Motor neuron (in vitro differentiated cells): ENCODE results near the gene MVK. TPM values are rescaled to one million over a fixed set of nuclear protein-coding genes. Genes with fewer than 3 reads are reported as not detected.

Experiments used
- ATAC-seq, 8 experiments: fragments of 200-7000 bp; cut with Tn5 transposase; replicated peaks in 6 of 8; 2 replicates each; pipeline ENCODE4 v1.8.0; 2021; ENCODE audit warnings: mild to moderate bottlenecking in 8 of 8, moderate library complexity in 8 of 8
- H3K27ac ChIP-seq, 2 donors: fragments of 250-450 bp; sonication (Bioruptor Pico); 2 replicates each; pipeline ENCODE4 v1.9.0; 2021; ENCODE audit warnings: antibody characterized with exemption in 2 of 2, mild to moderate bottlenecking in 2 of 2, moderate library complexity in 1 of 2
- H3K4me1 ChIP-seq, 2 donors: fragments of 250-450 bp; sonication (Bioruptor Pico); replicated peaks in 1 of 2; 2 replicates each; pipeline ENCODE4 v1.6.1; 2021; ENCODE audit warnings: antibody characterized with exemption in 2 of 2, mild to moderate bottlenecking in 2 of 2, moderate library complexity in 1 of 2
- H3K4me3 ChIP-seq, 5 donors: fragments of 250-450 bp; sonication (Bioruptor Pico); 2 replicates each; pipeline ENCODE4 v1.9.0; 2021; ENCODE audit warnings: antibody characterized with exemption in 5 of 5, mild to moderate bottlenecking in 5 of 5, moderate library complexity in 4 of 5
- WGBS, 10 experiments: fragments of 450-650 bp; shearing (Covaris generic); methylation state at CpG; one replicate each; pipeline ENCODE4 v1.0.0; 2022; 5-methylcytosine and 5-hydroxymethylcytosine counted together
- in situ Hi-C, 9 experiments: fragments of 400-800 bp; cut with MboI; loops; one replicate each; pipeline ENCODE4 v1.15.0; 2021; ENCODE audit warnings: low sequenced_read_pairs in 9 of 9, low pct_unique_long_range_greater_than_20kb in 2 of 9; ENCODE audit not compliant: unreplicated experiment in 9 of 9
- total RNA-seq, 8 experiments: library from RNA; unstranded; fragments of 300-600 nt; gene quantifications; 2 replicates each; pipeline versions ENCODE4 v1.2.3 to v1.2.4, GENCODE V29; 2022

Gene MVK
- 10 to 100 TPM in 7 of 8 experiments, 1 to 10 TPM in 1; 8.6 to 27.8 (median 20.8) TPM for total RNA-seq

DNA sequence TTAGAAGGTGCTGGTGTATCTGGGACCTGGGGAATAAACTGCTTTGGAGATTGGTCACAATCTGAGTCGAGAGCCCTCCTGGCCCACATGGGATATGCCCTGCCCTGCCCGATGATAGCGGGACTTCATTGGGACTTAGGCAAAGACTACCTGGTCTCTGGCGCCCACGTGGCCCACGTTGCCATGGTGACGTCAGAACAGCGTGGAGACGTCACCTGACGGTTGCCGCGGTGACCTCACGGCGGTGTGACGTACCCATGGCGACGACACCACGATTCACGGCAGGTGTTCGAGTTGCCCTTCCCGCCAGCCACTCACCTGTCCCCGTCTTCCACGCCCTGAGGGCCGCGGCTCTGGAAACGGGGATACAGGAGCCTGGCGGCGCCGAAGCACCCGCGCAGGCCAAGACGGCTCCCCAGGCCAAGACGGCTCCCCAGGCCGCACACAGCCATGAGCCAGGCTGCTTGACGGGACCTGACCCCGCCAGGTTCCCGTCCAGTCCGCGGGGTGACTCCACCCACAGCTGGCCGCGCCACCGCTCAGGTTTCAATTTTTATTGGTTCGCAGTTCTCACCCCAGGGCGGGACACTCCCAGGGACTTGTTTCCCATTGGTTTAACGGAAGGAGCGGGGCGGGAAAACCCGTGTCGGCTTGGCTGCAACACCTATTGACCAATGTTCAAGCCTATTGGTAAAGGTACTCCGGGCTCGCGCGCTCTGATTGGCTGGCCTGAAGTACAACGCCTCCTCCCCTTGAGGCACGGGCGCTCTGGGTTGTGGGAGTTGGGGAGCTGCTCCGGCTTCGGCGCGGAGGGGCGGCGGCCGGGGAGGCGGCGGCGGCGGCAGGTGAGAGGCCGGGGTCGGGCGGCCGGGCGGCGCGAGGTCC lies at the start of gene MVK, which contains the start of gene MMAB:
Gene MVK (plus strand): TSS at position 766 of the 885 bp plus-strand sequence. CDS start 1,029 bp downstream, outside the sequence.
Gene MMAB (minus strand): TSS at position 476 of the 885 bp plus-strand sequence. CDS start 24 bp downstream, at position 452.
- peak; percentile 92 to 97 (median 96) for ATAC-seq
- in situ Hi-C loops: no loop called here
- peaks cover 8 to 13% of the 10 kb centered on the region in 2 donors for H3K4me1 ChIP-seq
- peak within 1 kb of the TSS; percentile 52 to 94 (median 66) for H3K4me3 ChIP-seq
- peak within 1 kb of the TSS; percentile 90 to 95 for H3K27ac ChIP-seq
- 0 to 40% (median 2%) methylated on average over 1 to 23 of the region's 74 CpGs; no CpG with 5 or more reads in 2 of the 10 experiments for WGBS, 10 experiments

DNA sequence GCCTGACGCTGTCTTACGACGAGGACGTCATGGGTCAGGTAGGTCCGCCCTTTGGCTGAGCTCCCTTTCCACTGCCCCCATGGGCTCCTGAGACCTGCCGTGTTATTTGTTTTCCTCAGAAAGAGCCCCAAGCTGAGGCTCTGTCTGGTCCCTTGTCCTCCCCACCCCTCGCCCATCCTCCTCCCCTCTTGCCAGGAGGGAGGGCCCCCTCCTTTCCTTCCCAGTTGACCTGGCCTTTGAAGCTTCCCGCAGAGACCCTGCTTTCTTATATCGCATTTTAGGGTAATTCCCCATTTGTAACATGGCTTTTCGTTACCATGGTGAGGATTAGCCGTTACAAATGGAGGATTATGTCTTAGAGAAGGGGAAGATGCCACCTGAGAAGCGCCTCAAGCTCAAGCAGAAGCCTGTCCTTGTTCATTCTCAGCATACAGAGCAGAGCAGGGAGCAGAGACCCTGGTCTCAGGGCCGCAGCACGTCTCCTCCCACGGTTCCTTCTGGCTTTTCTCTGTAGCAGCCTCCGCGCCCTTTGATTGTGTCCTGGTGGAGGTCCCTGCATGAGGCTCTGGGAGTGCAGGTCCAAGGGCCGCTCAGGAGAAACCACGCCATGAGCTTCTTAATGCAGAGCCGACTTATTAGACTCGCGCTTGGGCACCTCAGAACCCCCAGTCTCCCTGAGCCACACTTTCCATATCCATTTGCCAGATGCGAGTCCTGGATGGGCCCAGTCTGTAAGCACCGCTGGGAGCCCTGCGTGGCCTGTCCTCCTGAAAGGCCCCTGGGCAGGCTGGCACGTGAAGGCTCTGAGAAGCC lies 48.9 kb upstream of the MVK start:
- ATAC-seq: no peak

DNA sequence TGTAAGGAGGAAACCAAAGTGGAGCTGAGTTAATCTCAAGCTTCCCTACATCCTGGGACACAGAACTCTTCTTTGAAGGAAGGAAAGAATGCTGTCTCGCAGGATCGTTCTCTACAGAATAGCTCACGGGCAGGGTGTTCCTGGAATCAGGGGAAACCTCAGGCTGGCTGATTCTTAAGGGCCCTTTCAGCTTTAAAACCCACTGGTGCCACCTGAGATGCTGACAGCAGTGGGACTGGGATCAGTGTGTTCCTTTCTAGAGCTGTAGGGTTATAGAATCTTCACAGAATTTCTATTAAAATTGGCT lies 48.4 kb upstream of the MVK start:
- ATAC-seq: no peak
- Histone ChIP-seq H3K4me3 (no peak overlapping the region), H3K27ac (no peak overlapping the region), H3K4me1 (peaks cover 0 to 9% of the 10 kb centered on the region in 2 donors)
- in situ Hi-C loops: no loop called here
- 83 to 100% (median 100%) methylated on average over 1 to 3 of the region's 3 CpGs; no CpG with 5 or more reads in 5 of the 10 experiments for WGBS, 10 experiments

More for the DNA sequence above, 48.9 kb upstream of the MVK start:
- in situ Hi-C loops: no loop called here
- Histone ChIP-seq H3K27ac (no peak overlapping the region), H3K4me3 (no peak overlapping the region), H3K4me1 (peaks cover 0 to 4% of the 10 kb centered on the region in 2 donors)
- WGBS, 10 experiments: 50 to 100% (median 93%) methylated on average over 2 to 14 of the region's 26 CpGs; no CpG with 5 or more reads in 5 of the 10 experiments

DNA sequence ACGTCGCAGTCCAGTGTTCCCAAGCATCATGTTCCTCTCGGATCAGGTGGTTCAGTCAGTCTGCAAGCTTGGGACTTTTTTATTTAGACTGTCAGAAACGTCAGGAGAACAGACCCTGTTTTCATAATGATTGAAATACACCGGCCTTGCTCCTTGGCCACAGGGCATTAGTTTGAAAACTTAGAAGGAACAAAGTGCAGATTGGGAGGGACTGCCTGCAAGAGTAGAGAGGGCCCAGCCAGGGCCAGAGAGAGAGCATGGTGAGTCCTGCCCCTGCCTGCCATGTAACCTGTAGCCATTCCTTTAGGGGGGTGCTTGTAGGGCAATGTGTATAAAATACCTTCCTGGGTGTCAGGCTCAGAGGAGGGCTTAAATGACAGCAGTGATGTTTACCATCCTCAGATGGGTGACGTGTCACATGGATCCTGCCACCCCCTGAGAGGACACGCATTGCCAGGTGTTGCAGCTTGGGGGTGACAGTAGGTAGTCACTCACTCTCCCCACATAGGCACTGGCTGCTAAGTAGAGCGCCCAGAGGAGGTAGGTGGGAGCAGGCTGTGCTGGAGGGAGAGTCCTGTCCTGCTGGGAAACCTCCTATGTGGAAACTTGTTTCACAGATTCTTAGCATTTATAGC lies 46.0 kb upstream of the MVK start:
- Histone ChIP-seq H3K4me1 (peaks cover 0 to 11% of the 10 kb centered on the region in 2 donors), H3K27ac (no peak overlapping the region), H3K4me3 (no peak overlapping the region)
- WGBS, 10 experiments: 60 to 96% (median 75%) methylated on average over 1 to 5 of the region's 8 CpGs; no CpG with 5 or more reads in 1 of the 10 experiments
- ATAC-seq: no peak
- in situ Hi-C loops: no loop called here

DNA sequence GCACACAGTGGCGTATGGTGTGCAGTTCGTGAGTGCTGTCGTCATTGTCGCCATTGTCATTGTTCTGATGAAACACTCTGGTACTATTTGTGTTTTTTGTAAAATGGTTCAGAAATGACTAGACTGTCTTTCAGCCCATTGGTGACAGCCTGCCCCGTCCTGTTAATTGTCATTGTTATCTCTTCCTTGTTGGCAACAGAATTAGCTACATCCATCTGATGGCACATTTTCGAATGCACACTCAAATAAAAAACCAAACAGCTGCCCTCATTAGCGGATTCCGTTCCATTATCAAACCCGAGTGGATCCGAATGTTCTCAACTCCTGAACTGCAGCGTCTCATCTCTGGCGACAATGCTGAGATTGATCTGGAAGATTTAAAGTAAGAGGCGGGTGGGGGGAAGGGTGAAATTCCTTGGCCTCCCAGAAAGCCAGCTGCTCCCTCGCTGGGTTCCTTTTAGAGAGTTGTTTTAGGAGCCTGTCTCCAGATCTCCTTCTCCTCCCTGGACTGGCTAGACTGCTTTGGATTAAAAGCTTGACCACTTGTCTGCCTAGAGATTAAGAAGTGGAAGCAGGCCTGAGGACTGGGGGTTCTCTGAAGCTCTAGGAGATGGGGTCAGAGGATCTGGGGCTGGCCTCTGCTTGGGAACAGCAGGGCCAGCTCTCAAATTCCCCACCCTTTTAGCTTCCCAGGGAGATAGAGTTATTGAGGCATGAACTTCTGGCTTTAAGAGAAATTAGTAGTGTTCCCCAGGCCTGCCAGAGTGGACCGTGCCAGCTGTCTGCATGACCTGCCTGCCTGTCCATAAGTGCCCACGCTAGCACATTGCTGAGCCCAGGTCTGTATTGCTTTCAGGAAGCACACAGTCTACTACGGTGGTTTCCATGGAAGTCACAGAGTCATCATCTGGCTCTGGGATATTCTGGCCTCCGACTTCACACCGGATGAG lies 43.6 kb upstream of the MVK start:
- in situ Hi-C loops: no loop called here
- peaks cover 0 to 11% of the 10 kb centered on the region in 2 donors for H3K4me1 ChIP-seq

DNA sequence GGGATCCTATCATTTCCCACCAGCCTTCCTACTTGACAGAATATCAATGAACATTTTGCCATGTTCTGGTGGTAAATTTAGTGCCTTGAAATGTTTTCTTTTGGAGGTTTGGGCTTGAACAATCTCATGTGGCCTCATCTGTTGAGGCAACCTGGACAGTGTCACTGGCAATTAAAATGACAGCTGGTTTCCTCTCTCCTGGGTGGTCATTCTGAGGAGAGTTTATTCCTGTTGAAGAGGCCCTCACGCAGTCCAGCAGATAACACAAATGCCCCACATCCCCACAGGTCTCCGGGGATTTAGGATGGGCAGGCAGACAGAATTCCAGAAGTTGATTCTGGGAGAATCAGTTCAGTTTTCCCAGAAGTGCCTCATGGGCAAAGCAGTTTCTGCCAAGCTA lies 42.2 kb upstream of the MVK start:
- H3K27ac ChIP-seq: no peak overlapping the region
- H3K4me3 ChIP-seq: no peak overlapping the region
- ATAC-seq: no peak
- in situ Hi-C loops: no loop called here
- 100% methylated on average over 1 of the region's 2 CpGs; no CpG with 5 or more reads in 9 of the 10 experiments for WGBS, 10 experiments
- peaks cover 0 to 11% of the 10 kb centered on the region in 2 donors for H3K4me1 ChIP-seq

More for the DNA sequence above, 43.6 kb upstream of the MVK start:
- no peak overlapping the region for H3K4me3 ChIP-seq
- H3K27ac ChIP-seq: peak overlapping the region in 1 of 2 donors; percentile 53
- WGBS, 10 experiments: 40 to 91% (median 76%) methylated on average over 5 to 15 of the region's 19 CpGs; no CpG with 5 or more reads in 1 of the 10 experiments
- peak in 4 of 8 experiments; percentile 9 to 34 (median 24) for ATAC-seq

DNA sequence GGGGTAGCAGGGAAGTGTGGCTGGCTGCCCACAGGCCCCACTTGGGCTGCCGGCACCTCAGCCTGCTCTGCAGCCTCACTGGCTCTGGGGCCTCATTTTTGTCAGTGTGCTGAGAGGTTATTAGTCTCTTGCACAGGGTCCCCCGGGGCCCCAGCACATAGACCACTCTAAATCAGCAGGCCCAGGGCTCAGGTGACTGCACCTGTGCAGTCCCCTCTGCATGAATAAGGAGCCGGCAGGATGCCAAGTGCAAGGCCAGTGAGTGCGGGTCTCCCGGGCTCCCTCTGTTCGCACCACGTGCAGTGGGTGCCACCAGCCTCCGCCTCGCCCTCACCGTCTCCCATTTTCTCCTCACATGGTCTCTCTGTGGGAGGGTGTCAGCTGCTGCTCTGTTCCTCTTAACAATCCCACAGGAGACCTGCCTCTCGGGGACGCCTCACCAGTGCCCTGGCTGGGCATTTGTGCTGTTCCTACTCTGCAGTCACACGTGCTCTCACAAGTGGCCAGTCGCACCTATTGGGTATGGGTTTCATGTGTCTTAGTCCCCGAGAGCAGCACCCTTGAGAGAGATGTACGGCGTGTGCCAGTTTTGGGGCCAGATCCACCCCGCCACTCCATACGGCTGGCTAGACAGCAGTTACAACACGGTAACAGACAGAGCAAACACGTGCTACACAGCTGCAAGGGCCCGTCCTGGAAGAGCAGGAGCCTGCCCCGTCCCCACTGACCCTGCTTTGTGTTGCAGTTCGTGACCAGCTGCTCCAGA lies 40.7 kb upstream of the MVK start:
- in situ Hi-C loops: no loop called here
- Histone ChIP-seq H3K4me3 (no peak overlapping the region), H3K4me1 (peaks cover 0 to 11% of the 10 kb centered on the region in 2 donors), H3K27ac (no peak overlapping the region)
- ATAC-seq: no peak
- 20 to 100% (median 84%) methylated on average over 1 to 7 of the region's 24 CpGs; no CpG with 5 or more reads in 2 of the 10 experiments for WGBS, 10 experiments

DNA sequence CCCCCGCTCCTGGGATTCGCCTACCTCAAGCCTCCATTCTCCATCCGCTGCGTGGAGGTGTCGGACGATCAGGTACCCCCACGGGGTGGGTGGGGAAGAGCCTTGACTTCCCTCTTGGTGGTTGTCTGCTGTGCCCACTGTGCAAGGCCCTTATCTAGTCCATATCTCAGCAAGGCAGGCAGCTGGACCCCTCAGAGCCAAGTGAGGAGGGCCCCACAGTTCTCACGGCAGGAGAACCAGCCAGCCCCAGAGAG lies 40.2 kb upstream of the MVK start:
- peaks cover 0 to 11% of the 10 kb centered on the region in 2 donors for H3K4me1 ChIP-seq
- WGBS, 10 experiments: 60% methylated on average over 1 of the region's 8 CpGs; no CpG with 5 or more reads in 9 of the 10 experiments
- in situ Hi-C loops: no loop called here
- no peak for ATAC-seq
- H3K4me3 ChIP-seq: no peak overlapping the region
- no peak overlapping the region for H3K27ac ChIP-seq

DNA sequence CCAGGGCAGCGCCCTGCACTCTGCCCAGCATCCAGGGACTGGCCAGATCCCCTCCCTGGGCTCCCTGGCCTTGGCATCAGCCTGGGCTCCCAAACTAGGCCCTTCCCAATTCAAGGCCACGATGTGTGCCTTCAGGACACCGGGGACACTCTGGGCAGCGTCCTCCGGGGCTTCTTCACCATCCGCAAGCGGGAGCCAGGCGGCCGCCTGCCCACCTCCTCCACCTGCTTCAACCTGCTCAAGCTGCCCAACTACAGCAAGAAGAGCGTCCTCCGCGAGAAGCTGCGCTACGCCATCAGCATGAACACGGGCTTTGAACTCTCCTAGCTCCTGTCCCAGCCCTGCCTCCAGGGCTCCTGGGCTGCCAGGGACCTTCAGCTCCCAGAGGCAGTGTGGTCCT lies 39.1 kb upstream of the MVK start:
- in situ Hi-C loops: no loop called here
- WGBS, 10 experiments: 85 to 98% methylated on average over 4 to 13 of the region's 15 CpGs; no CpG with 5 or more reads in 8 of the 10 experiments
- ATAC-seq: peak in 1 of 8 experiments; percentile 19
- Histone ChIP-seq H3K4me3 (no peak overlapping the region), H3K27ac (no peak overlapping the region), H3K4me1 (peaks cover 0 to 9% of the 10 kb centered on the region in 2 donors)

DNA sequence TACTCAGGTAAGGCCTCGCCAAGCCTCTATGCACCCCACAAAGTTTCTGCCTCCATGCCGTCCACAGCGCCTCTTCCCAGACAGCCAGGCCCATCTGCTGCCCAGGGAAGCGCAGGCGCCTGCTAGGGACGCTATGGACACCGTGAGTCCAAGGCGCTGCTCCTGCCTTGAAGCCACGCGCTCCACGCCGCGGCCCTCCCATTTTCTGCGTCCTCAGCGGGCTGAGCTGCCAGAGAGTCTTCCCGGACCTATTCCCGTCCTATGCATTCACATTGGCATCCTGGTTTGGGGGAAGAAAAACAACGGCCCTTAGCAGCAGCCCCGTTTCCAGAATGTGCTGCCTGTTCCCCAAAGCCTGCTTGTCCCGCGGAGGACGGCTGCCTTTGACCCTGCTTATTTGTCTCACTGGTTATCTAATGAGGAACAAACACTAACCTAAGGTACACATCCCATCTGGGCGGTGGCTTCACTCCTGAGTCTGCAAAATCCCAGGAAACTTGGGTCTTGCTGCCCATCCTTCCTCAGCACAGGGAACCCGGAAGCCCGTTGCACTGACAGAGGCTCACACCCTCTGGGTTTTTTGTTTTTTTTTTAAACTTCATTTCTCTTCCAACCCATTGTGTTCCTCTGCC lies 38.2 kb upstream of the MVK start:
- ATAC-seq: no peak
- H3K27ac ChIP-seq: no peak overlapping the region
- no peak overlapping the region for H3K4me3 ChIP-seq
- WGBS, 10 experiments: 78 to 100% (median 87%) methylated on average over 1 to 13 of the region's 25 CpGs; no CpG with 5 or more reads in 2 of the 10 experiments
- H3K4me1 ChIP-seq: peaks cover 0 to under 1% of the 10 kb centered on the region in 2 donors
- in situ Hi-C loops: no loop called here

DNA sequence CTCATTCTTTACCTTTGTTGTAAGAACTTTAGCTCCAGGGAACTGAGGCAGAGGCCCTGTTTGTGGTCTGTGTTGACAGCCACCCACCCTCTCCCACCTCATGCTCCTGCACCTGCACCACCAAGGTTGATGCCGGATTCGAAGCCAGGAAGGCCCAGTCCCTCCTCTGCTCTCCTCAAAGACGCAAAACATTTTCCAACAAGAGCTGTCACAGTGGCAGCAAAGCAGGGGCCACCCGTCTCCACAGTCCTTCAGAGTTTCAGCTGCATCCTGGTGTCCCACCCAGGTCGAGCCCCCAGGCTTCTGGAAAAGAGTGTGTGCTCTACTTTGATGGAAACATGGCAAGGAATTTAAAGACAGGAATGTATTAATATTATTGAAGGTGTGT lies 37.7 kb upstream of the MVK start:
- Histone ChIP-seq H3K27ac (no peak overlapping the region), H3K4me1 (no peaks in the 10 kb centered on the region), H3K4me3 (no peak overlapping the region)
- WGBS, 10 experiments: 50 to 100% (median 82%) methylated on average over 1 to 4 of the region's 5 CpGs; no CpG with 5 or more reads in 4 of the 10 experiments
- in situ Hi-C loops: no loop called here
- ATAC-seq: no peak
